ENCODE measurements around the gene BRD8. TPM values are rescaled to one million over a fixed set of nuclear protein-coding genes. Genes with fewer than 3 reads are reported as not detected.
"Not testable (repeated sequence)": the region's sequence is repeated elsewhere in the genome, so short reads cannot be mapped to it uniquely, and the experiment has no call there.

BRD8 gene
- total and polyA plus RNA-seq, 4 donors, result 23.3 to 80.1 (median 33.5) TPM

- no peak overlapping the region for H3K4me3 ChIP-seq
- peaks cover 57 to 71% (median 65%) of the 10 kb centered on the region in 4 donors for H3K36me3 ChIP-seq (ENCODE audit: control insufficient read depth in 4 of 4, insufficient read depth in 4 of 4, low read length in 4 of 4)
Observed at GRCh38 chr5:138160706-138161105, 17.7 kb downstream of the BRD8 start.

GRCh38 chr5:138159666-138160065 is 18.8 kb downstream of the BRD8 start:
- H3K9me3 ChIP-seq (ENCODE audit: control insufficient read depth in 4 of 4, insufficient read depth in 3 of 4, low read length in 3 of 4), result no peaks in the 10 kb centered on the region

More at GRCh38 chr5:138160706-138161105, 17.7 kb downstream of the BRD8 start:
- ATAC-seq (ENCODE audit: insufficient read depth, low FRiP score) (no peak), DNase-seq (no peak)
- no peaks in the 10 kb centered on the region for H3K4me1 ChIP-seq (ENCODE audit: control insufficient read depth in 5 of 5, insufficient read depth in 5 of 5, low read length in 5 of 5)
- 94 to 96% methylated on average over 4 of the region's 4 CpGs for WGBS, 2 donors
- TF ChIP-seq CTCF (IDR thresholded peaks at IDR 0.05; ENCODE audit: control extremely low read depth, extremely low read depth), result no peak
- no peak overlapping the region for H3K9ac ChIP-seq (ENCODE audit: insufficient read depth in 1 of 2, low read length in 2 of 2)
- no peak overlapping the region for H3K27ac ChIP-seq (ENCODE audit: low read depth in 1 of 2, low read length in 1 of 2)
- H3K27me3 ChIP-seq (ENCODE audit: control insufficient read depth in 3 of 3, insufficient read depth in 3 of 3, low read length in 2 of 3), result no peaks in the 10 kb centered on the region
- no peaks in the 10 kb centered on the region for H3K9me3 ChIP-seq (ENCODE audit: control insufficient read depth in 4 of 4, insufficient read depth in 3 of 4, low read length in 3 of 4)

GRCh38 chr5:138157626-138158025 is 20.8 kb downstream of the BRD8 start:
- peaks cover 41 to 45% (median 42%) of the 10 kb centered on the region in 4 donors for H3K36me3 ChIP-seq (ENCODE audit: control insufficient read depth in 4 of 4, insufficient read depth in 4 of 4, low read length in 4 of 4)
- ATAC-seq (ENCODE audit: insufficient read depth, low FRiP score), result no peak

More at GRCh38 chr5:138159666-138160065, 18.8 kb downstream of the BRD8 start:
- ATAC-seq (ENCODE audit: insufficient read depth, low FRiP score) (no peak), DNase-seq (no peak)
- no peak overlapping the region for H3K9ac ChIP-seq (ENCODE audit: insufficient read depth in 1 of 2, low read length in 2 of 2)
- TF ChIP-seq CTCF (IDR thresholded peaks at IDR 0.05; ENCODE audit: control extremely low read depth, extremely low read depth), result no peak
- WGBS, 2 donors, result 93 to 97% methylated on average over 5 of the region's 5 CpGs
- no peaks in the 10 kb centered on the region for H3K27me3 ChIP-seq (ENCODE audit: control insufficient read depth in 3 of 3, insufficient read depth in 3 of 3, low read length in 2 of 3)
- H3K36me3 ChIP-seq (ENCODE audit: control insufficient read depth in 4 of 4, insufficient read depth in 4 of 4, low read length in 4 of 4), result peaks cover 51 to 61% (median 57%) of the 10 kb centered on the region in 4 donors
- H3K27ac ChIP-seq (ENCODE audit: low read depth in 1 of 2, low read length in 1 of 2), result no peak overlapping the region
- H3K4me1 ChIP-seq (ENCODE audit: control insufficient read depth in 5 of 5, insufficient read depth in 5 of 5, low read length in 5 of 5), result no peaks in the 10 kb centered on the region
- no peak overlapping the region for H3K4me3 ChIP-seq

GRCh38 chr5:138155977-138156376 is 22.5 kb downstream of the BRD8 start:
- WGBS, 2 donors, result 94 to 96% methylated on average over 9 of the region's 9 CpGs
- H3K27ac ChIP-seq (ENCODE audit: low read depth in 1 of 2, low read length in 1 of 2); H3K4me3 ChIP-seq; DNase-seq; H3K9ac ChIP-seq (ENCODE audit: insufficient read depth in 1 of 2, low read length in 2 of 2); H3K4me1 ChIP-seq (ENCODE audit: control insufficient read depth in 5 of 5, insufficient read depth in 5 of 5, low read length in 5 of 5); H3K9me3 ChIP-seq (ENCODE audit: control insufficient read depth in 4 of 4, insufficient read depth in 3 of 4, low read length in 3 of 4); H3K27me3 ChIP-seq (ENCODE audit: control insufficient read depth in 3 of 3, insufficient read depth in 3 of 3, low read length in 2 of 3); ATAC-seq (ENCODE audit: insufficient read depth, low FRiP score): not testable (repeated sequence)
- H3K36me3 ChIP-seq (ENCODE audit: control insufficient read depth in 4 of 4, insufficient read depth in 4 of 4, low read length in 4 of 4), result peaks cover 29 to 30% (median 30%) of the 10 kb centered on the region in 4 donors

More at GRCh38 chr5:138157626-138158025, 20.8 kb downstream of the BRD8 start:
- Histone ChIP-seq H3K4me1 (ENCODE audit: control insufficient read depth in 5 of 5, insufficient read depth in 5 of 5, low read length in 5 of 5) (no peaks in the 10 kb centered on the region), H3K9me3 (ENCODE audit: control insufficient read depth in 4 of 4, insufficient read depth in 3 of 4, low read length in 3 of 4) (no peaks in the 10 kb centered on the region), H3K27ac (ENCODE audit: low read depth in 1 of 2, low read length in 1 of 2) (no peak overlapping the region), H3K4me3 (no peak overlapping the region), H3K27me3 (ENCODE audit: control insufficient read depth in 3 of 3, insufficient read depth in 3 of 3, low read length in 2 of 3) (no peaks in the 10 kb centered on the region), H3K9ac (ENCODE audit: insufficient read depth in 1 of 2, low read length in 2 of 2) (no peak overlapping the region)
- TF ChIP-seq CTCF (IDR thresholded peaks at IDR 0.05; ENCODE audit: control extremely low read depth, extremely low read depth), result no peak
- no peak for DNase-seq
- 91% methylated on average over 1 of the region's 1 CpG for whole genome bisulfite sequencing, 2 donors

Data from lung (tissue), 12 donors.